DND-41 (cell line): ENCODE results near the gene SPDYE4.

Experiments used
- ATAC-seq: fragments of 200-7000 bp; cut with Tn5 transposase; 3 replicates; pipeline ENCODE4 v1.9.1; 2021; ENCODE audit warnings: low read depth; ENCODE audit not compliant: insufficient read depth
- DNase-seq: peaks from one replicate; pipeline ENCODE4 v3.0.0-alpha.2; 2020
- H2AFZ ChIP-seq: 2 replicates; pipeline ENCODE4 v1.6.0; 2012; ENCODE audit warnings: low read depth, low read length
- H3K27ac ChIP-seq: 2 replicates; pipeline ENCODE4 v1.5.1; 2012; ENCODE audit warnings: low read length, inconsistent platforms
- H3K27me3 ChIP-seq: fragments of 200-600 bp; sonication (generic); 2 replicates; pipeline ENCODE4 v1.6.0; 2012; ENCODE audit warnings: low read length, mild to moderate bottlenecking, inconsistent platforms; ENCODE audit not compliant: insufficient read depth, poor library complexity
- H3K36me3 ChIP-seq: 2 replicates; pipeline ENCODE4 v1.5.1; 2012; ENCODE audit warnings: low read length, inconsistent platforms; ENCODE audit not compliant: insufficient read depth
- H3K4me1 ChIP-seq: 2 replicates; pipeline ENCODE4 v1.5.1; 2012; ENCODE audit warnings: mild to moderate bottlenecking, low read length; ENCODE audit not compliant: insufficient read depth
- H3K4me2 ChIP-seq: 2 replicates; pipeline ENCODE4 v1.6.0; 2012; ENCODE audit warnings: mild to moderate bottlenecking, moderate library complexity, low read length, inconsistent platforms; ENCODE audit not compliant: insufficient read depth
- H3K4me3 ChIP-seq, 2 experiments: fragments of 200-600 bp in 1 of 2; shearing (Covaris generic) in 1 of 2; 2 replicates each; pipeline ENCODE4 v1.5.1; 2012 to 2016; ENCODE audit warnings: inconsistent platforms in 2 of 2, low read length in 2 of 2, mild to moderate bottlenecking in 2 of 2, low read depth in 1 of 2, moderate library complexity in 1 of 2
- H3K79me2 ChIP-seq: 2 replicates; pipeline ENCODE4 v1.6.0; 2012; ENCODE audit warnings: low read length, inconsistent platforms; ENCODE audit not compliant: insufficient read depth
- H3K9ac ChIP-seq: 2 replicates; pipeline ENCODE4 v1.6.0; 2012; ENCODE audit warnings: low read depth, mild to moderate bottlenecking, inconsistent platforms, low read length, moderate library complexity
- H3K9me3 ChIP-seq: 2 replicates; pipeline ENCODE4 v1.5.1; 2012; ENCODE audit warnings: low read length, moderate library complexity, mild to moderate bottlenecking, inconsistent platforms; ENCODE audit not compliant: insufficient read depth, severe bottlenecking
- H4K20me1 ChIP-seq: 2 replicates; pipeline ENCODE4 v1.6.0; 2012; ENCODE audit warnings: low read length; ENCODE audit not compliant: insufficient read depth
- EZH2 ChIP-seq: IDR thresholded peaks from 3 replicates; pipeline ENCODE4 v1.6.1; 2012; ENCODE audit warnings: borderline replicate concordance, low read depth, mild to moderate bottlenecking, moderate library complexity, low read length, inconsistent platforms; ENCODE audit not compliant: severe bottlenecking
- TF ChIP-seq, protein P1 (sequence below): IDR thresholded peaks from 2 replicates; pipeline ENCODE4 v1.5.1; 2012; ENCODE audit warnings: borderline replicate concordance, low read length, moderate library complexity, mild to moderate bottlenecking; ENCODE audit not compliant: poor library complexity, severe bottlenecking; ENCODE audit errors: extremely low read depth

SPDYE4 gene

DNA sequence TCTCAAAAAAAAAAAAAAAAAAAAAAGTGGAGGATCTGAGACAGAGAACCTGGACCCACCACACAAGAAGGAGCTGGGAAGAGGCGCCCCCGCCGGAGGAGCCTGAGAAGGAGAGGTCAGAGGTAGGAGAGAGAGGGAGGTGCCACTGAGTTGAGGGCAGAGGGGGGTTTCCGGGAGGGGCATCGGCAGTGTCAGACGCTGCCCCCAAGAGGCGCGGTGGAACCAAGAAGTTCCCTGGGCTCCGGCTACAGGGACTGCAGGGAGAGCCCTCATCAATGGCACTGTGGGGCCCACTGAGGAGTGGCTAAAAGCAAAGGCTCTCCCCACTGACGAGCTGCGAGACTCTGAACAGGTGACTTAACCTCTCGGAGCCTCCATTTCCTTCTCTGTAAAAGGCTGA, 17.9 kb downstream of the SPDYE4 start:
- Histone ChIP-seq H3K4me3 (peak overlapping the region in 1 of 2 experiments; percentile 38; a peak in 2 of 4 replicates), H3K27me3 (peaks cover 3% of the 10 kb centered on the region), H3K9me3 (no peaks in the 10 kb centered on the region), H3K79me2 (no peaks in the 10 kb centered on the region), H3K4me1 (peaks cover 13% of the 10 kb centered on the region), H3K4me2 (peak overlapping the region; percentile 55), H3K27ac (no peak overlapping the region), H3K9ac (peak overlapping the region; percentile 28), H4K20me1 (no peaks in the 10 kb centered on the region), H3K36me3 (no peaks in the 10 kb centered on the region), H2AFZ (peak overlapping the region; percentile 59)
- no peak for TF ChIP-seq EZH2
- TF ChIP-seq, protein P1, sequence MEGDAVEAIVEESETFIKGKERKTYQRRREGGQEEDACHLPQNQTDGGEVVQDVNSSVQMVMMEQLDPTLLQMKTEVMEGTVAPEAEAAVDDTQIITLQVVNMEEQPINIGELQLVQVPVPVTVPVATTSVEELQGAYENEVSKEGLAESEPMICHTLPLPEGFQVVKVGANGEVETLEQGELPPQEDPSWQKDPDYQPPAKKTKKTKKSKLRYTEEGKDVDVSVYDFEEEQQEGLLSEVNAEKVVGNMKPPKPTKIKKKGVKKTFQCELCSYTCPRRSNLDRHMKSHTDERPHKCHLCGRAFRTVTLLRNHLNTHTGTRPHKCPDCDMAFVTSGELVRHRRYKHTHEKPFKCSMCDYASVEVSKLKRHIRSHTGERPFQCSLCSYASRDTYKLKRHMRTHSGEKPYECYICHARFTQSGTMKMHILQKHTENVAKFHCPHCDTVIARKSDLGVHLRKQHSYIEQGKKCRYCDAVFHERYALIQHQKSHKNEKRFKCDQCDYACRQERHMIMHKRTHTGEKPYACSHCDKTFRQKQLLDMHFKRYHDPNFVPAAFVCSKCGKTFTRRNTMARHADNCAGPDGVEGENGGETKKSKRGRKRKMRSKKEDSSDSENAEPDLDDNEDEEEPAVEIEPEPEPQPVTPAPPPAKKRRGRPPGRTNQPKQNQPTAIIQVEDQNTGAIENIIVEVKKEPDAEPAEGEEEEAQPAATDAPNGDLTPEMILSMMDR = peak; percentile 38
- peak; percentile 55 for DNase-seq
- peak; percentile 69 for ATAC-seq

DNA sequence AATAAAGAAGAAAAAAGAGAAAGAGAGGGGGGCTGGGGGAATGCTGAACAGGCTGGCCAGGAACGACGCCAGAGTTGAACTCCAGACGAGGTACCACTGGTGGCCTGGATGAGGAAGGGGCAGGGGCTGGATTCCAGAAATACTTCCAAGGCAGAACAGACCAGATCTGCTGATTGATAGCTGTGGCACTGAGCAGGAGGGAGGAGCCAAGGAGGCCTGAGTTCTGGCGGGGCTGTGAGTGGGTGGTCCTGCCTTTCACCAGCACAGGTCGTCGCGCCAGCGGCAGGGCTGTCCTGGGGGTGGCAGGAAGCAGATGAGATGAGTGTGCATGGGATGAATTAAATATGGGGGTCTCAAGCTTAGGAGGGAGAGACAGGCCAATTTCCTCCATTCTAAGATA, 19.2 kb downstream of the SPDYE4 start:
- DNase-seq = no peak

DNA sequence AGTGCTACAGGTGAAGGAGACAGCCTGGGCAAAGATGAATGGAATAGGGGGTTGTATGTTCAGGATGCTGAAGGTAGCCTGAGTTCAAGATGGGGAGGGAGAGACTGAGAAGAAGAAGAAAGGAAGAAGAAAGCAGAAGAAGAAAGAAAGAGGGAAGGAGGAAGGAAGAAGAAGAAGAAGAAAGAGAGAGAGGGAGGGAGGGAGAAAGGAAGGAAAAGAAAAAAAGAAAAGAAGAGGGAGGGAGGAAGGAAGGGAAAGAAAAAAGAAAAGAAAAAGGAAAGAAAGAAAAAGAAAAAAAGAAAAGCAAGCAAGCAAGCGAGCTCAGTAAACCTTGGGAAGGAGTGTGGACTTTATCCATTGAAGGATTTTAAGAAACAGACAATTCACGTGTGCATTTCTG, 21.6 kb downstream of the SPDYE4 start:
- H3K4me1 ChIP-seq = peaks cover 9% of the 10 kb centered on the region; the same call in 1 of the 2 replicates
- no peaks in the 10 kb centered on the region for H3K36me3 ChIP-seq
- no peak for DNase-seq
- H3K9ac ChIP-seq = no peak overlapping the region
- no peaks in the 10 kb centered on the region for H3K79me2 ChIP-seq
- no peak overlapping the region for H3K4me2 ChIP-seq
- H3K27ac ChIP-seq = no peak overlapping the region
- no peak overlapping the region for H3K4me3 ChIP-seq
- no peak for TF ChIP-seq EZH2
- TF ChIP-seq, protein P1 = no peak
- no peaks in the 10 kb centered on the region for H4K20me1 ChIP-seq
- no peak overlapping the region for H2AFZ ChIP-seq
- H3K27me3 ChIP-seq = peaks cover 6% of the 10 kb centered on the region
- no peak for ATAC-seq
- no peaks in the 10 kb centered on the region for H3K9me3 ChIP-seq

More for the DNA sequence above, 19.2 kb downstream of the SPDYE4 start:
- H3K79me2 ChIP-seq = no peaks in the 10 kb centered on the region
- H3K4me2 ChIP-seq = no peak overlapping the region
- H2AFZ ChIP-seq = no peak overlapping the region
- TF ChIP-seq, protein P1 = no peak
- TF ChIP-seq EZH2 = no peak
- no peaks in the 10 kb centered on the region for H4K20me1 ChIP-seq
- H3K4me3 ChIP-seq = no peak overlapping the region
- no peaks in the 10 kb centered on the region for H3K9me3 ChIP-seq
- H3K27ac ChIP-seq = no peak overlapping the region
- no peak for ATAC-seq
- H3K27me3 ChIP-seq = peaks cover 6% of the 10 kb centered on the region
- peaks cover 9% of the 10 kb centered on the region; the same call in 1 of the 2 replicates for H3K4me1 ChIP-seq
- no peaks in the 10 kb centered on the region for H3K36me3 ChIP-seq
- H3K9ac ChIP-seq = no peak overlapping the region

DNA sequence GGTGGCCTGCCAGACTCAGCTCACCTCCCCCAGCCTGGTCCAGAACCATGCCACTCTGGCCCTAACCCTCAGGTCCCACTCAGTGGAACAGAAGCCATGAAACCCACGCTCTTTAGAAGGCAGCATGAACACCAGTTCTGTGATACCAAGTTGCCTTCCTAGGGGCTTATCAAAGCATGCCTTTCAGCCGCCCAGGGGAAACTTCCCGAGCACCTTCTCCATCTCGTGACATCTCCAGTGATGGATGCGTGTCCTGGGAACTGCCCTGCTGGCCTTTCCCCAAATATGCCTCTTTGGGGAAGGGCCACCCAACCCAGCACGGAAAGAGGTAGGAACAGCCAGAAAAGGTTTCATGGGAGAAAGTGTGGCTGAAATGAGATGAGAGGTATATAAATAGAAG, 22.0 kb downstream of the SPDYE4 start:
- Histone ChIP-seq H3K4me3 (no peak overlapping the region), H3K79me2 (no peaks in the 10 kb centered on the region), H3K4me1 (peaks cover 9% of the 10 kb centered on the region; the same call in 1 of the 2 replicates), H4K20me1 (no peaks in the 10 kb centered on the region), H2AFZ (no peak overlapping the region), H3K27ac (no peak overlapping the region), H3K9me3 (no peaks in the 10 kb centered on the region), H3K9ac (no peak overlapping the region), H3K27me3 (peaks cover 6% of the 10 kb centered on the region), H3K36me3 (no peaks in the 10 kb centered on the region), H3K4me2 (no peak overlapping the region)
- ATAC-seq (no peak), DNase-seq (no peak)
- no peak for TF ChIP-seq EZH2
- TF ChIP-seq, protein P1 = no peak
